GM12878 (cell line): ENCODE data around the gene FKBP14. TPM values are rescaled to one million over a fixed set of nuclear protein-coding genes. Genes with fewer than 3 reads are reported as not detected.

Source experiments
- ATAC-seq: fragments of 200-7000 bp; cut with Tn5 transposase; 3 replicates; pipeline ENCODE4 v1.9.1; 2020; ENCODE audit warnings: mild to moderate bottlenecking, moderate library complexity
- BruUV-seq: library from RNA; stranded (reverse); fragments of 400-500 nt; replicated peaks from 2 replicates; lab custom pipeline; 2021; lab: Mats Ljungman, UMichigan
- CTCF ChIA-PET: fragments of 300-600 bp; sonication (Branson Sonifier 250); formaldehyde crosslinking; extraction: SDS; loops from one replicate; lab custom pipeline; 2021; ENCODE audit warnings: inconsistent platforms; lab: Yijun Ruan, JAX
- POLR2A ChIA-PET: fragments of 350-600 bp; formaldehyde crosslinking; extraction: SDS; loops from one replicate; lab custom pipeline; 2021; ENCODE audit warnings: inconsistent platforms; lab: Charles Lee
- RAD21 ChIA-PET: fragments of 300-600 bp; sonication (Branson Sonifier 250); formaldehyde crosslinking; loops from one replicate; lab custom pipeline; 2023; ENCODE audit warnings: antibody characterized with exemption; ENCODE audit not compliant: unreplicated experiment; lab: Charles Lee
- SMC1A ChIA-PET: fragments of 300-600 bp; sonication (Branson Sonifier 250); formaldehyde crosslinking; loops from one replicate; lab custom pipeline; 2023; ENCODE audit not compliant: unreplicated experiment, uncharacterized antibody; lab: Charles Lee
- DNase-seq: peaks from one replicate; pipeline ENCODE4 v3.0.0-alpha.2; 2011; ENCODE audit warnings: low read depth, low spot score
- FAIRE-seq: peaks from 3 replicates; lab custom pipeline; 2011; peaks lifted over from hg19 to GRCh38; lab: Jason Lieb, UNC
- H2AFZ ChIP-seq: 2 replicates; pipeline ENCODE4 v1.6.0; 2011; ENCODE audit warnings: low read depth, low read length, control low read depth; ENCODE audit not compliant: control insufficient read depth
- H3K27ac ChIP-seq: 2 replicates; pipeline ENCODE4 v1.5.1; 2011; ENCODE audit warnings: control low read depth; ENCODE audit not compliant: control insufficient read depth, insufficient read depth
- H3K27me3 ChIP-seq, 2 experiments: replicated peaks in 1 of 2; 2 replicates each; pipeline versions ENCODE4 v1.6.0 to v1.6.1; 2011; ENCODE audit warnings: low read length in 1 of 2; ENCODE audit not compliant: control insufficient read depth in 2 of 2, insufficient read depth in 2 of 2
- H3K36me3 ChIP-seq, 2 experiments: 2 replicates each; pipeline ENCODE4 v1.5.1; 2011; ENCODE audit warnings: low read length in 1 of 2; ENCODE audit not compliant: control insufficient read depth in 2 of 2, insufficient read depth in 2 of 2
- H3K4me1 ChIP-seq: 2 replicates; pipeline ENCODE4 v1.6.1; 2011; ENCODE audit warnings: mild to moderate bottlenecking, low read length, moderate library complexity, mixed read lengths; ENCODE audit not compliant: control insufficient read depth, insufficient read depth
- H3K4me2 ChIP-seq: 2 replicates; pipeline ENCODE4 v1.6.0; 2011; ENCODE audit warnings: control low read depth; ENCODE audit not compliant: control insufficient read depth, insufficient read depth
- H3K4me3 ChIP-seq: fragments of 200-600 bp; sonication (generic); 2 replicates; pipeline ENCODE4 v1.5.1; 2016
- H3K79me2 ChIP-seq: 2 replicates; pipeline ENCODE4 v1.6.0; 2011; ENCODE audit warnings: low read length; ENCODE audit not compliant: control insufficient read depth, insufficient read depth
- H3K9ac ChIP-seq: 2 replicates; pipeline ENCODE4 v1.8.0; 2011; ENCODE audit warnings: low read length, control low read depth, mixed read lengths; ENCODE audit not compliant: control insufficient read depth, insufficient read depth
- H3K9me3 ChIP-seq: replicated peaks from 3 replicates; pipeline ENCODE4 v1.5.1; 2011; ENCODE audit warnings: mild to moderate bottlenecking, low read length; ENCODE audit not compliant: control insufficient read depth, insufficient read depth
- H4K20me1 ChIP-seq: 2 replicates; pipeline ENCODE4 v1.6.0; 2011; ENCODE audit not compliant: control insufficient read depth, insufficient read depth
- ATF7 ChIP-seq: fragments of 450-650 bp; IDR thresholded peaks from 2 replicates; pipeline ENCODE4 v1.6.1; 2016; ENCODE audit warnings: low read depth, mild to moderate bottlenecking
- BACH1 ChIP-seq: fragments of 450-650 bp; IDR thresholded peaks from 2 replicates; pipeline ENCODE4 v1.6.1; 2017; ENCODE audit warnings: mild to moderate bottlenecking, borderline replicate concordance
- CBFB ChIP-seq: IDR thresholded peaks from 2 replicates; pipeline ENCODE4 v1.6.1; 2016; ENCODE audit warnings: antibody characterized with exemption, low read depth
- DPF2 ChIP-seq: fragments of 450-650 bp; IDR thresholded peaks from 2 replicates; pipeline ENCODE4 v1.6.1; 2017; ENCODE audit warnings: mild to moderate bottlenecking
- EED ChIP-seq: sonication (generic); IDR thresholded peaks from 2 replicates; pipeline ENCODE4 v1.6.1; 2016; ENCODE audit warnings: antibody characterized with exemption, low read depth
- EGR1 ChIP-seq, 2 experiments: IDR thresholded peaks; 1 replicate in 1 of 2; 2 replicates in 1 of 2; pipeline ENCODE4 v1.6.1; 2011 to 2012; ENCODE audit warnings: low read depth in 2 of 2, low read length in 2 of 2, borderline replicate concordance in 1 of 2, mild to moderate bottlenecking in 1 of 2, moderate library complexity in 1 of 2
- EP300 ChIP-seq, 2 experiments: fragments of 150-350 bp in 1 of 2; IDR thresholded peaks; 2 replicates each; pipeline ENCODE4 v1.6.1; 2011 to 2012; ENCODE audit warnings: low read depth in 2 of 2, low read length in 2 of 2, borderline replicate concordance in 1 of 2, improper control_type of control experiment in 1 of 2, inconsistent platforms in 1 of 2; ENCODE audit not compliant: control insufficient read depth in 1 of 2
- IKZF1 ChIP-seq: fragments of 450-650 bp; conservative IDR thresholded peaks from 2 replicates; pipeline ENCODE4 v1.6.1; 2017; ENCODE audit warnings: antibody characterized with exemption, mild to moderate bottlenecking
- JUNB ChIP-seq: IDR thresholded peaks from 2 replicates; pipeline ENCODE4 v1.6.1; 2016; ENCODE audit warnings: antibody characterized with exemption, mild to moderate bottlenecking
- JUND ChIP-seq: IDR thresholded peaks from 2 replicates; pipeline ENCODE4 v1.6.1; 2012; ENCODE audit warnings: low read depth, mild to moderate bottlenecking, low read length, improper control_type of control experiment, moderate library complexity
- LARP7 ChIP-seq: fragments of 450-650 bp; IDR thresholded peaks from 2 replicates; pipeline ENCODE4 v1.6.1; 2017; ENCODE audit warnings: mild to moderate bottlenecking
- MTA2 ChIP-seq: fragments of 450-650 bp; IDR thresholded peaks from 2 replicates; pipeline ENCODE4 v1.6.1; 2016; ENCODE audit warnings: low read depth, mild to moderate bottlenecking, moderate library complexity
- SMAD5 ChIP-seq: IDR thresholded peaks from 2 replicates; pipeline ENCODE4 v1.6.1; 2016; ENCODE audit warnings: antibody characterized with exemption, low read depth
- SMARCA5 ChIP-seq: fragments of 450-650 bp; IDR thresholded peaks from 2 replicates; pipeline ENCODE4 v1.6.1; 2017; ENCODE audit warnings: mild to moderate bottlenecking
- SPI1 ChIP-seq: IDR thresholded peaks from 2 replicates; pipeline ENCODE4 v1.6.1; 2011; ENCODE audit warnings: low read depth, mild to moderate bottlenecking, low read length, moderate library complexity, borderline replicate concordance; ENCODE audit not compliant: insufficient read depth
- WGBS: methylation state at CpG from one replicate; pipeline ENCODE4 v1.1.6; 2016; ENCODE audit warnings: low lambda C conversion rate; ENCODE audit not compliant: insufficient replicate concordance, insufficient coverage; ENCODE audit errors: missing lambda C conversion rate; 5-methylcytosine and 5-hydroxymethylcytosine counted together
- in situ Hi-C: fragments of 300-500 bp; cut with MboI; formaldehyde crosslinking; loops from 9 replicates; pipeline ENCODE4 v1.14.3; 2018; ENCODE audit warnings: mixed read lengths
- intact Hi-C: fragments of 100-400 bp; cut with micrococcal nuclease; formaldehyde crosslinking; loops from one replicate; pipeline ENCODE4 v1.14.2; 2022; ENCODE audit not compliant: unreplicated experiment
- polyA plus RNA-seq, 11 experiments: library from polyadenylated mRNA; depleted of rRNA in 4 of 11; unstranded in 6 of 11; stranded (reverse) in 5 of 11; fragments of >200 nt; fragmentation: Nextera tagmentation in 4 of 11; fragmentation: Illumina TruSeq in 1 of 11; extraction: Ambion mirVana in 4 of 11; extraction: Trizol in 1 of 11; gene quantifications; 1 replicate in 1 of 11; 2 replicates in 10 of 11; pipeline versions ENCODE4 v1.2.1 to v1.2.3, GENCODE V29; 2011 to 2016; ENCODE audit warnings: inconsistent platforms in 2 of 11, missing spikeins in 2 of 11, low read depth in 1 of 11
- total RNA-seq, 4 experiments: library from RNA; depleted of rRNA in 3 of 4; stranded (reverse); fragments of >200 nt in 3 of 4; fragmentation: Illumina TruSeq in 1 of 4; extraction: Trizol in 1 of 4; gene quantifications; 2 replicates each; pipeline versions ENCODE4 v1.2.1 to v1.2.3, GENCODE V29; 2013 to 2021
- TF ChIP-seq, protein P1 (sequence below): fragments of 450-650 bp; IDR thresholded peaks from 2 replicates; pipeline ENCODE4 v1.6.1; 2017; ENCODE audit warnings: mild to moderate bottlenecking
- TF ChIP-seq, protein P2 (sequence below): IDR thresholded peaks from 2 replicates; pipeline ENCODE4 v1.6.1; 2012; ENCODE audit warnings: low read depth, low read length, improper control_type of control experiment
- TF ChIP-seq, protein P3 (sequence below): fragments of 450-650 bp; conservative IDR thresholded peaks from 2 replicates; pipeline ENCODE4 v1.6.1; 2017; ENCODE audit warnings: mild to moderate bottlenecking, moderate library complexity

Gene FKBP14
- total and polyA plus RNA-seq, 10 of the 15 experiments (the other 5 are each of a cell fraction or from before 2014, with no cell fraction given), result 2.7 to 8.9 (median 5.6) TPM

DNA sequence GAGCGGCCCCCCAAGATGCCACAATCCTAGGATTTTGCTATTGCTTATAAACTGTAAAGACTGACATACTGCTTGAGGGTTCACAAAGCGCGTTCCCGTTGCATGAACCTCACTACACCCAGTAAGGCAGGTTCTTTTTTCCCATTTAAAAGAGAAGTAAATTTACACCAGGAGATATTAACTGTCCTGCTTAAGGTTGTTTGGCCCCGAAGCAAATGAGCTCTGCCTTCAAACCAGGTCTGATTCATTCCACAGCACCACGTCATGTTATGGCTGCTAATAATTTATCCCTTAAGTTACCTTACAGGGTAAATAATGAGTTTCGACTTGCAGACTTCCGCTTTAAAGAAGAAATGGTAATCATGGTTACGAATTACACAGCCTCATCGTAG, 559 bp upstream of the FKBP14 start:
- POLR2A ChIA-PET, result interaction anchor here (0.7 to 2.0 kb wide), 3 partner anchors 18 to 50 kb away, joined by 3 to 15 read pairs (median 4); partner anchors contain the start of gene SCRN1
- H3K79me2 ChIP-seq, result peaks cover 33% of the 10 kb centered on the region
- H3K4me2 ChIP-seq, result peak overlapping the region; percentile 99
- peak; percentile 55 for ATAC-seq
- TF ChIP-seq EP300 (IDR thresholded peaks at IDR 0.05; ENCODE audit: borderline replicate concordance in 1 of 2, control insufficient read depth in 1 of 2, low read depth in 2 of 2, low read length in 2 of 2) (0 out of 4 replicates have a peak, but pooled peaks of 1 of the 2 experiments have one; percentile 36), EED (peak; percentile 9), ATF7 (peak; percentile 61), JUNB (peak; percentile 39), MTA2 (0 out of 2 replicates have a peak, but pooled peaks have one; percentile 20), BACH1 (0 out of 2 replicates have a peak, but pooled peaks have one; percentile 9), SMAD5 (0 out of 2 replicates have a peak, but pooled peaks have one; percentile 32), IKZF1 (peak; percentile 13; the same call in 1 of the 2 replicates), SMARCA5 (0 out of 2 replicates have a peak, but pooled peaks have one; percentile 1), CBFB (no peak), DPF2 (no peak), LARP7 (no peak), JUND (peak; percentile 33; the same call in 1 of the 2 replicates), EGR1 (IDR thresholded peaks at IDR 0.05; ENCODE audit: borderline replicate concordance in 1 of 2, low read depth in 2 of 2, low read length in 2 of 2) (no peak), SPI1 (peak; percentile 73; the same call in 1 of the 2 replicates)
- TF ChIP-seq, protein P1, sequence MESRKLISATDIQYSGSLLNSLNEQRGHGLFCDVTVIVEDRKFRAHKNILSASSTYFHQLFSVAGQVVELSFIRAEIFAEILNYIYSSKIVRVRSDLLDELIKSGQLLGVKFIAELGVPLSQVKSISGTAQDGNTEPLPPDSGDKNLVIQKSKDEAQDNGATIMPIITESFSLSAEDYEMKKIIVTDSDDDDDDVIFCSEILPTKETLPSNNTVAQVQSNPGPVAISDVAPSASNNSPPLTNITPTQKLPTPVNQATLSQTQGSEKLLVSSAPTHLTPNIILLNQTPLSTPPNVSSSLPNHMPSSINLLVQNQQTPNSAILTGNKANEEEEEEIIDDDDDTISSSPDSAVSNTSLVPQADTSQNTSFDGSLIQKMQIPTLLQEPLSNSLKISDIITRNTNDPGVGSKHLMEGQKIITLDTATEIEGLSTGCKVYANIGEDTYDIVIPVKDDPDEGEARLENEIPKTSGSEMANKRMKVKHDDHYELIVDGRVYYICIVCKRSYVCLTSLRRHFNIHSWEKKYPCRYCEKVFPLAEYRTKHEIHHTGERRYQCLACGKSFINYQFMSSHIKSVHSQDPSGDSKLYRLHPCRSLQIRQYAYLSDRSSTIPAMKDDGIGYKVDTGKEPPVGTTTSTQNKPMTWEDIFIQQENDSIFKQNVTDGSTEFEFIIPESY, result no peak
- TF ChIP-seq, protein P2, sequence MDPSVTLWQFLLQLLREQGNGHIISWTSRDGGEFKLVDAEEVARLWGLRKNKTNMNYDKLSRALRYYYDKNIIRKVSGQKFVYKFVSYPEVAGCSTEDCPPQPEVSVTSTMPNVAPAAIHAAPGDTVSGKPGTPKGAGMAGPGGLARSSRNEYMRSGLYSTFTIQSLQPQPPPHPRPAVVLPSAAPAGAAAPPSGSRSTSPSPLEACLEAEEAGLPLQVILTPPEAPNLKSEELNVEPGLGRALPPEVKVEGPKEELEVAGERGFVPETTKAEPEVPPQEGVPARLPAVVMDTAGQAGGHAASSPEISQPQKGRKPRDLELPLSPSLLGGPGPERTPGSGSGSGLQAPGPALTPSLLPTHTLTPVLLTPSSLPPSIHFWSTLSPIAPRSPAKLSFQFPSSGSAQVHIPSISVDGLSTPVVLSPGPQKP, result peak; percentile 1; the same call in 1 of the 2 replicates
- TF ChIP-seq, protein P3, sequence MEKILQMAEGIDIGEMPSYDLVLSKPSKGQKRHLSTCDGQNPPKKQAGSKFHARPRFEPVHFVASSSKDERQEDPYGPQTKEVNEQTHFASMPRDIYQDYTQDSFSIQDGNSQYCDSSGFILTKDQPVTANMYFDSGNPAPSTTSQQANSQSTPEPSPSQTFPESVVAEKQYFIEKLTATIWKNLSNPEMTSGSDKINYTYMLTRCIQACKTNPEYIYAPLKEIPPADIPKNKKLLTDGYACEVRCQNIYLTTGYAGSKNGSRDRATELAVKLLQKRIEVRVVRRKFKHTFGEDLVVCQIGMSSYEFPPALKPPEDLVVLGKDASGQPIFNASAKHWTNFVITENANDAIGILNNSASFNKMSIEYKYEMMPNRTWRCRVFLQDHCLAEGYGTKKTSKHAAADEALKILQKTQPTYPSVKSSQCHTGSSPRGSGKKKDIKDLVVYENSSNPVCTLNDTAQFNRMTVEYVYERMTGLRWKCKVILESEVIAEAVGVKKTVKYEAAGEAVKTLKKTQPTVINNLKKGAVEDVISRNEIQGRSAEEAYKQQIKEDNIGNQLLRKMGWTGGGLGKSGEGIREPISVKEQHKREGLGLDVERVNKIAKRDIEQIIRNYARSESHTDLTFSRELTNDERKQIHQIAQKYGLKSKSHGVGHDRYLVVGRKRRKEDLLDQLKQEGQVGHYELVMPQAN, result 0 out of 2 replicates have a peak, but pooled peaks have one; percentile 14
- FAIRE-seq, result no peak
- peak overlapping the region; percentile 87 for H2AFZ ChIP-seq
- H3K4me3 ChIP-seq, result peak overlapping the region; percentile 76
- H3K27ac ChIP-seq, result peak overlapping the region; percentile 77
- no peaks in the 10 kb centered on the region; the same call in 1 of the 2 replicates for H3K4me1 ChIP-seq
- no peaks in the 10 kb centered on the region for H3K36me3 ChIP-seq
- WGBS, result 0% methylated on average over 10 of the region's 10 CpGs
- CTCF ChIA-PET, result interaction anchor here (0.6 to 1.8 kb wide), 6 partner anchors 35 to 253 kb away, joined by 3 to 7 read pairs (median 3); no protein-coding TSS in a partner anchor
- intact Hi-C loops, result loop anchor here (2.0 kb wide), 1 partner anchor 38 kb away; the partner anchor contains the start of gene SCRN1
- SMC1A ChIA-PET, result interaction anchor here (0.9 to 1.9 kb wide), 7 partner anchors 35 to 135 kb away, joined by 3 to 11 read pairs (median 4); no protein-coding TSS in a partner anchor
- peak; percentile 51 for DNase-seq
- no TSS peak for BruUV-seq
- in situ Hi-C loops, result no loop called here
- no peaks in the 10 kb centered on the region for H3K9me3 ChIP-seq
- RAD21 ChIA-PET, result interaction anchor here (1.0 to 2.0 kb wide), 6 partner anchors 35 to 49 kb away, joined by 3 to 9 read pairs (median 4); partner anchors contain the start of gene SCRN1
- no peaks in the 10 kb centered on the region for H4K20me1 ChIP-seq
- H3K9ac ChIP-seq, result peak overlapping the region; percentile 86
- H3K27me3 ChIP-seq, result no peaks in the 10 kb centered on the region
